GM12891 (cell line): ENCODE measurements around the gene PKD2L2.

Experiments used
- PAX5 ChIP-seq: IDR thresholded peaks from 2 replicates; pipeline ENCODE4 v1.6.1; 2011; ENCODE audit warnings: low read length, moderate library complexity, mild to moderate bottlenecking; ENCODE audit not compliant: insufficient read depth, severe bottlenecking
- POLR2A ChIP-seq: IDR thresholded peaks from 2 replicates; pipeline ENCODE4 v1.6.1; 2011; ENCODE audit warnings: low read depth, low read length, control low read depth
- POLR2AphosphoS5 ChIP-seq: IDR thresholded peaks from 2 replicates; pipeline ENCODE4 v1.6.1; 2011; ENCODE audit warnings: low read depth, low read length, control low read depth
- TAF1 ChIP-seq: IDR thresholded peaks from 2 replicates; pipeline ENCODE4 v1.6.1; 2011; ENCODE audit warnings: low read depth, low read length, control low read depth

GRCh38 chr5:137923856-137924255, 34.6 kb downstream of the PKD2L2 start:
- TF ChIP-seq POLR2A (no peak), POLR2AphosphoS5 (no peak), TAF1 (no peak), PAX5 (no peak)
